ENCODE results near the gene SH2D5.

SH2D5 gene

GRCh38 chr1:20732588-20733359, at the start of gene SH2D5:
Gene SH2D5 (minus strand): TSS chr1:20732703. CDS start chr1:20728044, 4,659 bp downstream.
- DNase-seq (ENCODE audit: low spot score): peak; percentile 91

GRCh38 chr1:20775700-20776099, 43.2 kb upstream of the SH2D5 start:
- no peak for DNase-seq (ENCODE audit: low spot score)

- no peak for DNase-seq (ENCODE audit: low spot score)
Observed at GRCh38 chr1:20771780-20772179, 39.3 kb upstream of the SH2D5 start.

- DNase-seq (ENCODE audit: low spot score): no peak
Observed at GRCh38 chr1:20770314-20771087, 38.0 kb upstream of the SH2D5 start.

GRCh38 chr1:20767271-20767670, 34.8 kb upstream of the SH2D5 start:
- no peak for DNase-seq (ENCODE audit: low spot score)

GRCh38 chr1:20763417-20763816, 30.9 kb upstream of the SH2D5 start:
- no peak for DNase-seq (ENCODE audit: low spot score)

- no peak for DNase-seq (ENCODE audit: low spot score)
Observed at GRCh38 chr1:20760322-20760721, 27.8 kb upstream of the SH2D5 start.

GRCh38 chr1:20753589-20753988, 21.1 kb upstream of the SH2D5 start:
- DNase-seq (ENCODE audit: low spot score): no peak

GRCh38 chr1:20751462-20751990, 19.0 kb upstream of the SH2D5 start:
- no peak for DNase-seq (ENCODE audit: low spot score)

- DNase-seq (ENCODE audit: low spot score): no peak
Observed at GRCh38 chr1:20742671-20743070, 10.2 kb upstream of the SH2D5 start.

GRCh38 chr1:20740781-20741180, 8.3 kb upstream of the SH2D5 start:
- DNase-seq (ENCODE audit: low spot score): no peak

GRCh38 chr1:20739225-20739624, 6.7 kb upstream of the SH2D5 start:
- peak; percentile 78 for DNase-seq (ENCODE audit: low spot score)

GRCh38 chr1:20735581-20736111, 3.1 kb upstream of the SH2D5 start:
- no peak for DNase-seq (ENCODE audit: low spot score)

GRCh38 chr1:20733360-20733975, 965 bp upstream of the SH2D5 start:
- DNase-seq (ENCODE audit: low spot score): no peak

GRCh38 chr1:20732071-20732587, 374 bp downstream of the SH2D5 start:
- DNase-seq (ENCODE audit: low spot score): peak; percentile 95

GRCh38 chr1:20731057-20731991, 1.2 kb downstream of the SH2D5 start:
- peak; percentile 51 for DNase-seq (ENCODE audit: low spot score)

GRCh38 chr1:20730690-20731056, 1.8 kb downstream of the SH2D5 start:
- no peak for DNase-seq (ENCODE audit: low spot score)

- no peak for DNase-seq (ENCODE audit: low spot score)
Observed at GRCh38 chr1:20729990-20730689, 2.4 kb downstream of the SH2D5 start.

GRCh38 chr1:20729155-20729931, 3.2 kb downstream of the SH2D5 start:
- DNase-seq (ENCODE audit: low spot score): no peak
